Smooth muscle cell (in vitro differentiated cells): ENCODE results near the gene BCL3. TPM values are rescaled to one million over a fixed set of nuclear protein-coding genes. Genes with fewer than 3 reads are reported as not detected.

Experiments used
- DNase-seq: peaks from one replicate; lab custom pipeline; 2025; ENCODE audit not compliant: unreplicated experiment; lab: John Stamatoyannopoulos, UW
- H2AFZ ChIP-seq: fragments of 200-600 bp; sonication (generic); 2 replicates; pipeline ENCODE4 v1.6.0; 2016; ENCODE audit warnings: antibody characterized with exemption, low read depth, mild to moderate bottlenecking
- H3F3A ChIP-seq: fragments of 200-600 bp; sonication (generic); 2 replicates; pipeline ENCODE4 v1.6.0; 2017; ENCODE audit warnings: antibody characterized with exemption, low read depth
- H3K27ac ChIP-seq: fragments of 200-600 bp; sonication (generic); 2 replicates; pipeline ENCODE4 v1.5.1; 2016; ENCODE audit warnings: low read depth, mild to moderate bottlenecking
- H3K27me3 ChIP-seq: fragments of 200-600 bp; sonication (generic); 2 replicates; pipeline ENCODE4 v1.6.1; 2016; ENCODE audit warnings: low read depth, mild to moderate bottlenecking
- H3K36me3 ChIP-seq: fragments of 200-600 bp; sonication (generic); 2 replicates; pipeline ENCODE4 v1.5.1; 2016; ENCODE audit warnings: low read depth
- H3K4me1 ChIP-seq: fragments of 200-600 bp; sonication (generic); 2 replicates; pipeline ENCODE4 v1.5.1; 2016; ENCODE audit warnings: low read depth
- H3K4me2 ChIP-seq: fragments of 200-600 bp; sonication (generic); 2 replicates; pipeline ENCODE4 v1.6.0; 2016; ENCODE audit warnings: mild to moderate bottlenecking
- H3K4me3 ChIP-seq: fragments of 200-600 bp; sonication (generic); 2 replicates; pipeline ENCODE4 v1.5.1; 2016; ENCODE audit warnings: mild to moderate bottlenecking
- H3K79me2 ChIP-seq: fragments of 200-600 bp; sonication (generic); 2 replicates; pipeline ENCODE4 v1.6.0; 2016; ENCODE audit warnings: low read depth, mild to moderate bottlenecking
- H3K9ac ChIP-seq: fragments of 200-600 bp; sonication (generic); 2 replicates; pipeline ENCODE4 v1.6.0; 2016; ENCODE audit warnings: low read depth
- H3K9me3 ChIP-seq: fragments of 200-600 bp; sonication (generic); replicated peaks from 2 replicates; pipeline ENCODE4 v1.5.1; 2016; ENCODE audit warnings: low read depth
- H4K20me1 ChIP-seq: fragments of 200-600 bp; sonication (generic); 2 replicates; pipeline ENCODE4 v1.6.0; 2016; ENCODE audit warnings: low read depth
- CTCF ChIP-seq: fragments of 200-600 bp; sonication (generic); IDR thresholded peaks from 2 replicates; pipeline ENCODE4 v1.5.1; 2017; ENCODE audit warnings: borderline replicate concordance, mild to moderate bottlenecking, antibody characterized with exemption; ENCODE audit not compliant: insufficient read depth, poor library complexity, severe bottlenecking
- WGBS: methylation state at CpG from one replicate; pipeline ENCODE4 v1.1.7; 2016; ENCODE audit warnings: low lambda C conversion rate; 5-methylcytosine and 5-hydroxymethylcytosine counted together
- polyA plus RNA-seq: library from polyadenylated mRNA; unstranded; fragments of >200 nt; fragmentation: Nextera tagmentation; extraction: Ambion mirVana; gene quantifications from 2 replicates; pipeline ENCODE4 v1.2.1, GENCODE V29; 2016
- total RNA-seq: library from RNA; depleted of rRNA; stranded (reverse); fragments of >200 nt; gene quantifications from 2 replicates; pipeline ENCODE4 v1.2.3, GENCODE V29; 2014

Gene BCL3
- total and polyA plus RNA-seq, 2 experiments from 2014 or later, result 12.2 to 52.8 TPM

- Histone ChIP-seq H3K9ac (no peak overlapping the region), H3K27me3 (no peaks in the 10 kb centered on the region), H3K4me1 (peaks cover 3% of the 10 kb centered on the region), H4K20me1 (no peaks in the 10 kb centered on the region), H3K36me3 (no peaks in the 10 kb centered on the region), H3K4me3 (no peak overlapping the region), H3K4me2 (no peak overlapping the region), H3K9me3 (no peaks in the 10 kb centered on the region), H3K27ac (peak overlapping the region; percentile 52), H3K79me2 (no peaks in the 10 kb centered on the region), H2AFZ (no peak overlapping the region), H3F3A (peaks cover 13% of the 10 kb centered on the region)
- no peak for DNase-seq
- TF ChIP-seq CTCF, result no peak
- WGBS, result 81% methylated on average over 11 of the region's 13 CpGs
Measured at GRCh38 chr19:44737238-44738071, 11.1 kb upstream of the BCL3 start.

- H3K4me2 ChIP-seq, result no peak overlapping the region
- H3K79me2 ChIP-seq, result no peaks in the 10 kb centered on the region
- no peaks in the 10 kb centered on the region for H4K20me1 ChIP-seq
- no peak for TF ChIP-seq CTCF
- H3K9me3 ChIP-seq, result no peaks in the 10 kb centered on the region
- peaks cover 18% of the 10 kb centered on the region for H3F3A ChIP-seq
- peaks cover 3% of the 10 kb centered on the region for H3K4me1 ChIP-seq
- H3K27ac ChIP-seq, result no peak overlapping the region
- no peak overlapping the region for H3K9ac ChIP-seq
- H3K27me3 ChIP-seq, result no peaks in the 10 kb centered on the region
- 94% methylated on average over 2 of the region's 2 CpGs for WGBS
- no peak overlapping the region for H2AFZ ChIP-seq
- H3K4me3 ChIP-seq, result no peak overlapping the region
- H3K36me3 ChIP-seq, result no peaks in the 10 kb centered on the region
- DNase-seq, result no peak
Measured at GRCh38 chr19:44738136-44738535, 10.4 kb upstream of the BCL3 start.

- Histone ChIP-seq H3K9me3 (no peaks in the 10 kb centered on the region), H3K9ac (no peak overlapping the region), H3K79me2 (no peaks in the 10 kb centered on the region), H4K20me1 (no peaks in the 10 kb centered on the region), H3K4me3 (no peak overlapping the region), H3K27ac (no peak overlapping the region), H3K36me3 (no peaks in the 10 kb centered on the region), H3K4me1 (peaks cover 3% of the 10 kb centered on the region), H2AFZ (no peak overlapping the region), H3K4me2 (no peak overlapping the region), H3F3A (peaks cover 25% of the 10 kb centered on the region), H3K27me3 (no peaks in the 10 kb centered on the region)
- no peak for TF ChIP-seq CTCF
- 81% methylated on average over 11 of the region's 11 CpGs for WGBS
- no peak for DNase-seq
Measured at GRCh38 chr19:44738603-44739558, 9.6 kb upstream of the BCL3 start.
